ENCODE data around the gene NTSR1.

NTSR1 gene

DNA sequence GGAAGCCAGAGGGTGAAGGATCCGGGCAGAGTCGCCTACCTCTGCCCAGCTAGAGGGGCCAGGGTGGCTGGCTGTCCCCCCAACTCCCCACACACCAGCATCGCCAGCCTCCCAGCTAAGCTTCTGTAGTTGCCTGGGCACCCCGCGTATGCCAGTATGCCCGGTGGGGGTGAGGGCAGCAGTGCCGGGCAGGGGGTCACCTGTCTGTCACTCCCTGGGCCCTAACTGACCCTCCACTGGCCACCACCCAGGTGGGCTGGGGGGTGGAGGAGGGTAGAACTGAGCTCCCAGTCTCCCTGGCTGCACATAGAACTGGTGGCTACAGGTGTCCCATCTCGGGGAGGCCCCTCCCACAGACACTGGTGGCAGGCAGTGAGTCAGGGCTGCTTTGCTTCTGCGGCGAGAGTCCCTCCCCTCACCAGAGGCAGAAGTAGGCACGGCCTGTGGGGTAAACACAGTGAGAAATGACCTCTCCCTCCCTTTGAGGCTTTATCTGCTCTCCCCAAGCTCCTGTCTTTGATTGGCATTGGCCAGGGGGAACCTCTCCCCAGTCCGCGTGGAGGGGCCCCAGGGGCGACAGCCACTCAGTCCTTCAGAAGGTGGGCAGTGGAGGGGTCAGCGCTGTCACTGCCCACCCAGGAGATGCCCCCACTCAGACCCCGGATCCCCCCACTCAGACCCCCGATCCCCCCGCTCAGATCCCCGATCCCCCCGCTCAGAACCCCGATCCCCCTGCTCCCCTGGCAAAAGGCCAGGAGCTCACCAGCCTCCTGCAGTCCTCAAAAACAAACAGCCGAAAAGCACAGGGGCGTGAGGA is 2.5 kb downstream of the NTSR1 start:
- no peak overlapping the region for H3K27ac Mint-ChIP-seq
- H3K27me3 Mint-ChIP-seq (ENCODE audit: low read depth, poor library complexity) = peaks cover 85% of the 10 kb centered on the region
- no peak overlapping the region for H3K4me3 Mint-ChIP-seq
- no peak for TF ChIP-seq CTCF (IDR thresholded peaks at IDR 0.05)
- H3K4me1 Mint-ChIP-seq = peaks cover 9% of the 10 kb centered on the region
- H3K36me3 Mint-ChIP-seq (ENCODE audit: low read depth) = no peaks in the 10 kb centered on the region
- DNase-seq = no peak
- H3K9me3 Mint-ChIP-seq = peaks cover 10% of the 10 kb centered on the region

DNA sequence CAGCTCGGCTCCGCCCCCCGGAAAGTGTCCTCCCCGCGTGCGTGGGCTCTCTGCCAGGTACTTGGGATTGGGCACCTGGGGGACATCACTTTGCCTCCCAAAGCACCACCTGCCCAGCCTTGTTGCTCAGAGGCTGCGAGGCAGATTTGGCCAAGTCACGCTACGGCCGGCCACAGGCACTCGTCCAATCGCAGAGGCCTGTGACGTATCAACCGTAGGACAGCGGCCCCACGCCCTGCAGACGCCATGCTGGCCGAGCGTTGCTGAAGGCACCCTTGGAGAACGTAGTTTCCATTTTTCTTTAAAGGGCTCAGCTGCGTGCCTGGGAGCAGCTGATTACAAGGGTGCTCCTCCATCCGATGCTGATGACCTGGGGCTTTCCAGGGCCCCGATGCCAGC is 3.1 kb downstream of the NTSR1 start:
- Mint-ChIP-seq H3K4me1 (peaks cover 15% of the 10 kb centered on the region), H3K27ac (no peak overlapping the region), H3K9me3 (peaks cover 10% of the 10 kb centered on the region), H3K4me3 (no peak overlapping the region), H3K36me3 (ENCODE audit: low read depth) (no peaks in the 10 kb centered on the region), H3K27me3 (ENCODE audit: low read depth, poor library complexity) (peaks cover 84% of the 10 kb centered on the region)
- no peak for TF ChIP-seq CTCF (IDR thresholded peaks at IDR 0.05)
- DNase-seq = no peak

GRCh38 chr20:62712606-62713005 is 4.0 kb downstream of the NTSR1 start:
- Mint-ChIP-seq H3K27ac (no peak overlapping the region), H3K4me1 (peaks cover 17% of the 10 kb centered on the region), H3K4me3 (no peak overlapping the region), H3K36me3 (ENCODE audit: low read depth) (no peaks in the 10 kb centered on the region), H3K27me3 (ENCODE audit: low read depth, poor library complexity) (peaks cover 78% of the 10 kb centered on the region), H3K9me3 (peaks cover 10% of the 10 kb centered on the region)
- DNase-seq = no peak
- TF ChIP-seq CTCF (IDR thresholded peaks at IDR 0.05) = no peak

DNA sequence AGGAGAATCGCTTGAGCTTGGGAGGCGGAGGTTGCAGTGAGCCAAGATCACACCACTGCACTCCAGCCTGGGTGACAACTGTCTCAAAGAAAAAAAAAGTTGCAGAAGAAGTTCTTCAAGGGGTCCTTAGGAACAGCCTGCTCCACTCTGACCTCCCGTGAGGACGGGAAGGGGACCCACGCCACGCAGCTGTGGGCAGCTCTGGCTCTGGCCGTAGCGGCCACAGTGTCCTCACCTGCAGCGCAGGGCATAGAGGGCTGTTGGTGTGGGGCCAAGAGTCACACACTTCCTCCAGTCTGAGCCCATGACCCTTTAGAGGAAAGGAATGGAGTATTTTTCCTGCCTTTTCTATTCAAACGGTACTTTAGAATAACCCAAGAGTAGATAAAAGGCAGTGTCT is 5.4 kb downstream of the NTSR1 start:
- no peak overlapping the region for H3K4me3 Mint-ChIP-seq
- H3K36me3 Mint-ChIP-seq (ENCODE audit: low read depth) = no peaks in the 10 kb centered on the region
- no peak for DNase-seq
- no peak overlapping the region for H3K27ac Mint-ChIP-seq
- H3K27me3 Mint-ChIP-seq (ENCODE audit: low read depth, poor library complexity) = peaks cover 73% of the 10 kb centered on the region
- TF ChIP-seq CTCF (IDR thresholded peaks at IDR 0.05) = no peak
- H3K4me1 Mint-ChIP-seq = peaks cover 19% of the 10 kb centered on the region
- peaks cover 12% of the 10 kb centered on the region for H3K9me3 Mint-ChIP-seq

DNA sequence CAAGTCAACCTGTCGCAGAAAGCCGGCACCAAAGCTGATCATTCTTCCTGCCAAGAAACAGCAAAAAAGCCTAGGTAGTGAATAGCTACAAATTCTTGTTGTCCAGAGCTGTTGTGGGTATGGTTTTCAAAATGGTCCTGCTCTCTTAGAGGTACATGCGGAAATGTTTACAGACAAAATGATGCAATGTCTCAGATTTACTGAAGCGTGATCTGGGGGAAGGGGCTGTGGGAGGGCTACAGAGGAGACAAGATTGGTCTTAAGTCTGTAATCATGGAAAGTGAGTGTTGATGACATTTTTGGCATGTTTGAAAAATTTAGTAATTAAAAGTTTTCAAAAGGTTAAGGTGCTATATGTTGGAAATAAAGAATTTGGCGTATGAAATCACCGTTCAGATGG is 6.2 kb downstream of the NTSR1 start:
- Mint-ChIP-seq H3K36me3 (ENCODE audit: low read depth) (no peaks in the 10 kb centered on the region), H3K9me3 (peaks cover 20% of the 10 kb centered on the region), H3K4me1 (peaks cover 19% of the 10 kb centered on the region), H3K27me3 (ENCODE audit: low read depth, poor library complexity) (peaks cover 72% of the 10 kb centered on the region), H3K27ac (no peak overlapping the region), H3K4me3 (no peak overlapping the region)
- TF ChIP-seq CTCF (IDR thresholded peaks at IDR 0.05) = no peak
- no peak for DNase-seq

DNA sequence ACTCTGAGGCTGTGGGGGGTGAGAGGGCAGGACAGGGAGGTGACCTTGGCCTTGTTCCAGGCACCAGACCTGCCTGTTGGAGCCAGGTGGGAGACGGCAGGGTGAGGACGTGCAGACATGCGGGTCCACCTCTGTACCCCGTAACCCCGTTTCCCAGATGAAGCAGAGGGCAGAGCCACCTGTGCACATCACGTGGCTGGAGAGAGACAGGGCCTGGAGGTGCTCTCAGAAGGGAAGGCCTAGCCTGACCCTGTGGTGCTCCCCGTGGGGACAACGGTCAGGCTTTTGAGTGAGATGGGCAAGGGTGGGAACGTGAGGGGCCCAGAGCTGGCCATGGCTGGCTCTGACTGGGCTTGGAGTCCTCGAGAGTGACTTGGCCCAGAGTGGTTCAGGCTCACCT is 6.6 kb downstream of the NTSR1 start:
- H3K27ac Mint-ChIP-seq = no peak overlapping the region
- H3K27me3 Mint-ChIP-seq (ENCODE audit: low read depth, poor library complexity) = peaks cover 70% of the 10 kb centered on the region
- no peak for TF ChIP-seq CTCF (IDR thresholded peaks at IDR 0.05)
- no peak overlapping the region for H3K4me3 Mint-ChIP-seq
- peaks cover under 1% of the 10 kb centered on the region for H3K36me3 Mint-ChIP-seq (ENCODE audit: low read depth)
- peaks cover 19% of the 10 kb centered on the region for H3K4me1 Mint-ChIP-seq
- H3K9me3 Mint-ChIP-seq = peaks cover 24% of the 10 kb centered on the region
- no peak for DNase-seq

Data from nephron progenitor cell (in vitro differentiated cells).